Astrocyte (in vitro differentiated cells and primary cell): ENCODE data around the gene HSPBAP1. TPM values are rescaled to one million over a fixed set of nuclear protein-coding genes. Genes with fewer than 3 reads are reported as not detected.

ENCODE experiments used
- DNase-seq: peaks from one replicate; pipeline ENCODE4 v3.0.0-alpha.2; 2010; ENCODE audit warnings: low read depth
- FAIRE-seq: peaks from 2 replicates; lab custom pipeline; 2011; peaks lifted over from hg19 to GRCh38; lab: Jason Lieb, UNC
- H2AFZ ChIP-seq: 2 replicates; pipeline ENCODE4 v1.6.0; 2012; ENCODE audit warnings: low read depth, low read length, inconsistent platforms
- H3K27ac ChIP-seq: 2 replicates; pipeline ENCODE4 v1.5.1; 2011; ENCODE audit warnings: low read depth, low read length, inconsistent platforms
- H3K27me3 ChIP-seq: 2 replicates; pipeline ENCODE4 v1.6.0; 2011; ENCODE audit warnings: low read length, inconsistent platforms; ENCODE audit not compliant: insufficient read depth
- H3K36me3 ChIP-seq: 2 replicates; pipeline ENCODE4 v1.5.1; 2011; ENCODE audit warnings: low read length, inconsistent platforms; ENCODE audit not compliant: insufficient read depth
- H3K4me1 ChIP-seq: 2 replicates; pipeline ENCODE4 v1.5.1; 2011; ENCODE audit warnings: low read length, inconsistent platforms; ENCODE audit not compliant: insufficient read depth
- H3K4me2 ChIP-seq: 2 replicates; pipeline ENCODE4 v1.6.0; 2012; ENCODE audit warnings: low read length, inconsistent platforms
- H3K4me3 ChIP-seq: 2 replicates; pipeline ENCODE4 v1.5.1; 2011; ENCODE audit warnings: low read depth, mild to moderate bottlenecking, low read length, inconsistent platforms; ENCODE audit not compliant: insufficient read depth
- H3K79me2 ChIP-seq: 2 replicates; pipeline ENCODE4 v1.6.0; 2012; ENCODE audit warnings: mild to moderate bottlenecking, low read length, inconsistent platforms; ENCODE audit not compliant: insufficient read depth
- H3K9ac ChIP-seq: 2 replicates; pipeline ENCODE4 v1.6.0; 2012; ENCODE audit warnings: mild to moderate bottlenecking, low read length, inconsistent platforms
- H3K9me3 ChIP-seq: 2 replicates; pipeline ENCODE4 v1.5.1; 2012; ENCODE audit warnings: low read depth, mild to moderate bottlenecking, low read length, inconsistent platforms; ENCODE audit not compliant: insufficient read depth
- H4K20me1 ChIP-seq: 2 replicates; pipeline ENCODE4 v1.6.0; 2012; ENCODE audit warnings: low read length, inconsistent platforms; ENCODE audit not compliant: insufficient read depth
- H3K27ac Mint-ChIP-seq: one replicate; pipeline ENCODE4 v1.8.0; 2021; ENCODE audit warnings: mild to moderate bottlenecking, mixed read lengths; ENCODE audit not compliant: unreplicated experiment
- H3K27me3 Mint-ChIP-seq: one replicate; pipeline ENCODE4 v1.8.0; 2021; ENCODE audit warnings: low read depth, mixed read lengths; ENCODE audit not compliant: unreplicated experiment
- H3K36me3 Mint-ChIP-seq: one replicate; pipeline ENCODE4 v1.8.0; 2021; ENCODE audit warnings: low read depth, mixed read lengths; ENCODE audit not compliant: unreplicated experiment
- H3K4me1 Mint-ChIP-seq: one replicate; pipeline ENCODE4 v1.8.0; 2021; ENCODE audit warnings: low read depth, mixed read lengths; ENCODE audit not compliant: unreplicated experiment
- H3K4me3 Mint-ChIP-seq: one replicate; pipeline ENCODE4 v1.8.0; 2021; ENCODE audit warnings: mild to moderate bottlenecking, moderate library complexity, mixed read lengths; ENCODE audit not compliant: unreplicated experiment
- H3K9me3 Mint-ChIP-seq: one replicate; pipeline ENCODE4 v1.8.0; 2021; ENCODE audit warnings: mild to moderate bottlenecking, mixed read lengths; ENCODE audit not compliant: unreplicated experiment
- CTCF ChIP-seq: IDR thresholded peaks from 2 replicates; pipeline ENCODE4 v1.5.1; 2011; ENCODE audit warnings: low read depth, mild to moderate bottlenecking, inconsistent platforms, low read length, moderate library complexity; ENCODE audit not compliant: insufficient read depth
- EZH2 ChIP-seq: IDR thresholded peaks from 2 replicates; pipeline ENCODE4 v1.6.1; 2012; ENCODE audit warnings: mild to moderate bottlenecking, low read length, inconsistent platforms; ENCODE audit not compliant: insufficient read depth
- total RNA-seq: library from RNA; stranded (reverse); gene quantifications from 2 replicates; pipeline ENCODE4 v1.2.1, GENCODE V29; 2021

HSPBAP1 gene
- total RNA-seq, 1 donor from 2014 or later, result 4.3 TPM

GRCh38 chr3:122795674-122796195 is 2.1 kb upstream of the HSPBAP1 start:
- Histone ChIP-seq H2AFZ (peak overlapping the region; percentile 84), H3K27ac (peak overlapping the region; percentile 94), H4K20me1 (peaks cover 10% of the 10 kb centered on the region), H3K4me2 (peak overlapping the region; percentile 97), H3K27me3 (no peaks in the 10 kb centered on the region), H3K4me1 (peaks cover 19% of the 10 kb centered on the region), H3K4me3 (peak overlapping the region; percentile 95), H3K9me3 (no peaks in the 10 kb centered on the region), H3K79me2 (peaks cover 17% of the 10 kb centered on the region), H3K9ac (peak overlapping the region; percentile 90), H3K36me3 (no peaks in the 10 kb centered on the region)
- no peak for FAIRE-seq
- H3K4me3 Mint-ChIP-seq, result peak overlapping the region; percentile 83
- no peaks in the 10 kb centered on the region for H3K9me3 Mint-ChIP-seq
- H3K27ac Mint-ChIP-seq, result no peak overlapping the region
- no peaks in the 10 kb centered on the region for H3K36me3 Mint-ChIP-seq
- peaks cover 11% of the 10 kb centered on the region for H3K4me1 Mint-ChIP-seq
- no peaks in the 10 kb centered on the region for H3K27me3 Mint-ChIP-seq
- DNase-seq, result no peak
- no peak for TF ChIP-seq CTCF
- no peak for TF ChIP-seq EZH2

GRCh38 chr3:122794779-122795673 is 1.4 kb upstream of the HSPBAP1 start, which contains the start of gene SLC49A4:
TSS of gene SLC49A4 (plus strand) at chr3:122795069. CDS start at chr3:122795193, 124 bp downstream.
- TF ChIP-seq CTCF, result no peak
- no peak for TF ChIP-seq EZH2
- Histone ChIP-seq H3K4me3 (peak within 1 kb of the TSS; percentile 95), H2AFZ (peak within 1 kb of the TSS; percentile 99), H3K9me3 (no peaks in the 10 kb centered on the region), H3K27me3 (no peaks in the 10 kb centered on the region), H3K79me2 (peaks cover 17% of the 10 kb centered on the region), H3K27ac (peak within 1 kb of the TSS; percentile 94), H3K9ac (peak within 1 kb of the TSS; percentile 90), H3K4me1 (peaks cover 19% of the 10 kb centered on the region), H3K4me2 (peak within 1 kb of the TSS; percentile 97), H3K36me3 (no peaks in the 10 kb centered on the region), H4K20me1 (peaks cover 10% of the 10 kb centered on the region)
- H3K27me3 Mint-ChIP-seq, result no peaks in the 10 kb centered on the region
- no peak for FAIRE-seq
- peak within 1 kb of the TSS; percentile 98 for H3K27ac Mint-ChIP-seq
- H3K9me3 Mint-ChIP-seq, result no peaks in the 10 kb centered on the region
- peak within 1 kb of the TSS; percentile 94 for H3K4me3 Mint-ChIP-seq
- H3K36me3 Mint-ChIP-seq, result no peaks in the 10 kb centered on the region
- peaks cover 11% of the 10 kb centered on the region for H3K4me1 Mint-ChIP-seq
- peak; percentile 42 for DNase-seq
